ENCODE measurements around the gene STARD3NL.

STARD3NL gene

DNA sequence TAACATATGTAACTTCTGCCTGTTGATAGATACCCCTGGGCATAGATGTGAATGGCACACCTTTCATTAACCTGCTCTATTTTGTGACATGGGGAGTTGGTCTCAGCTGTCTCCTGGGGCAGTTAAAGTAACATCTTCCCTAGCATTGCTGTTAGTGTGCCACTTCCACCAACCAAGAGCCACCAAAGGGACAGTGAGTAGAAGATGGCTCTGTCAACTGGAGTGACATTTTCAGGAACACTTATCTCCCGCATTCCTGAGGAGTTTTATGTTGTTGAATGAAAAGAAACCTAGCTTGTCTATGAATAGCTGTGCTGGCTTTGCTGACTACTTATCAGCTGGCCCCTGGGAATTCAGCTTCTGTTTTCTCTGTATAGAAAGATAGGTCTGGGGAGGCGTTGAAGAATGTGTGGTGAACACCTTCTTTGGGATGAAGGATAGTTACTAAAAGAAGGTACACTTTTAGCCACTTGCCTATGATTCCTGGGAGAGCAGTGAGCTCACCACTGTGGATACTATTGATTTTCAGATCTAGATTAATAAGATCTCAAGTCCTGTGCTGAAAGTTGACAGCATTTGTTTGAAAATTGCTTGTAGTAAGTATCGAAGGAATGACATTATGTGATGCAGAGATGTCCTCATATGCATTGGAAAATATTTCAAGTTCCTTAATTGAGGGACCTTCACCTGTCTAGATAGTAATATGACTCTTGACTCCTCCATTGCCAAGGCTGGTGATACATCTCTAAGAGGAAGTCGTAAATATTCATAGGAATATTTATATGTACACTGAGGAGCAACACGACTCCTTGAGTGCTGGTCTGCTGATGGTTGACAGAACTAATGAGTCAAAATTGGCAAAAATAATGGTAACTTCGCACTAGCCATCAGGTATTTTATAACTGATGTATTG, 7.6 kb downstream of the STARD3NL start:
- no peak for DNase-seq

DNA sequence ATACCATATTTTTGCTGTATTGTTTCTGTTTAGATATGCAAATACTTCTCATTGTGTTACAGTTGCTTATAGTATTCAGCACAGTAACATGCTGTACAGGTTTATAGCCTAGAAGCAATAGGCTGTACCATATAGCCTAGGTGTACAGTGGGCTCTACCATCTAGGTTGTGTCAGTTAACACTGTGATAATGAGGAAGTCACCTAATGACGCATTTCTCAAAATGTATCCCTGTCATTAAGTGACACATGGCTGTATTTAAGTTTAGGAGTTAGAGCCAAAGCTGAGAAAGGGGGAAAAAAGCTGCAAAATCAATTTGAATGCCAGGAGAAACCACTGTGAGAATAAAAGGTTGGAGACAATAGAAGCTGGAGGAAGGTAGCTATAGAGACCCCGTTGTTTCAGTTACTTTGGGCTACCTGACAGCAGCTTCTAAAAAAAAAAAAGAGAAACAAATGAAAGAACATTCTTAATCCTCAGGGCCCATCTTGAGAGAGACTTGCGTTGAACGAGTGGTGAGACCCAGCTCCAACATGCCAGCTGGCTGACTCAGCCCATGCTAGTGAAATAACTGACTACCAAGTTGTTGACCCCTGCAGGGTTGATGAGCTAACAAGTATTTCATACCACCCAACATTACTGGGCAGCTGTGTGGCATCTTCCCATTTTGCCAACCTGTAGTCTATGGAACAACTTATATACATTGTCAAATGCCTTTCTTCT, 8.7 kb downstream of the STARD3NL start:
- no peak for DNase-seq

DNA sequence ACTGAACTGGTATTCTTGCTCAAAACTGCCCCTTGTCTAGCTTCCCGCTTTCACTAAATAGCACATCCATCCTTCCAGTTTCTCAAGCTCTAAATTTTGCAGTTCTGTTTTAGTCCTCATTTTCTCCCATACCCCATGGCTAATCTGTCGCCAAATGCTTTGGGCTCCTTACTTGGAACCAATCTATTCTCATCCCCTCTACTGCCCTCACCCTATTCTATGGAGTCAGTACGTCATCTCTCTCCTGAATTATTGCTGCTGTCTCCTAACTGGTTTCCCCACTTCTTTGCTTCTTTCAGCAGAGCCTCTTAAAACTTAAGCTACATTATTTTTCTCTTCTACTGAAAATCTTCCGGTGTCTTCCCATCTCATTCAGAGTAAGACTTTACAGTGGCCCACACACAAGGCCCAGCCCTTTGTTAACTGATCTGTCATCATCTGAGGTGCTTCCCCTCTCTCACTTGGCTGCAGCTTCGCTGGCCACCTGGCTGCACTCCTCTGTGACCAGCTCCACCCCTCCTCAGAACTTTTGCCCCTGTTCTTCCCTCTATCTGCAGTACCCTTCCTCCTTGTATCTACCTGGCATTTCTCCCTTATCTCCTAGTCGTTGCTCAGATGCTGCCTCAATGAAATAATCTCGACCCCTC, 9.9 kb downstream of the STARD3NL start:
- no peak for DNase-seq

DNA sequence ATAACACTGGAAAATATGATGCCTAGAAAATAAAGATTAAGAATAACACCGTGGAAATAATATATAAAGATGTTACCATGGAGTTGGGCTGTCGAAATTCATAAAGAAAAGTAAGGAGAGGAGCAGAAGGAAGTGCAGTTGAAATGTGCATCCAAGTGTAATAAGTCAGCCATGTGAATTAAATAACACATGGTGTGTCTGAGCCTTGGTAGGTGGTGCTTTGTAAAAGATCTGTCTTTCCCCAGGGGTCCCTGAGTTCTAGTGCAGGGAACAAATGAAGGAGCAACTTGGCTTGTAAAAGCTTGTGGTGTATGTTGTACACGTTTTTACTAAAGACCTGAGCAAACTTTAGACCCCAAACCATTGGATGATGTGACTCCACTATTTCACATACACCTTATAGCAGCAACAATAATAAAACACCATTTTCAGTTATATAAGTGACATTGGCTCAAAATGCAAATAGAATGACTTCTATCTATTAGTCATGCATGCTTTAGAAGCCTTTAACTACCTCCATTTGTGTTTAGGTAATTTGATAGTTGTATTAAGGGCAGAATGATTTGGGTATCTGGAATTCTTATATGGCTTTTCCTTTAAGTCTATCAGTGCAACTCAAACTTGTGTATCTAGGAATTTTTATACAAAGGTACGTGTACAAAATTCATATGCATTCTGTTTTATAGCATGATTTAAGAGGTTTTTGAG, 11.3 kb downstream of the STARD3NL start:
- DNase-seq: no peak

DNA sequence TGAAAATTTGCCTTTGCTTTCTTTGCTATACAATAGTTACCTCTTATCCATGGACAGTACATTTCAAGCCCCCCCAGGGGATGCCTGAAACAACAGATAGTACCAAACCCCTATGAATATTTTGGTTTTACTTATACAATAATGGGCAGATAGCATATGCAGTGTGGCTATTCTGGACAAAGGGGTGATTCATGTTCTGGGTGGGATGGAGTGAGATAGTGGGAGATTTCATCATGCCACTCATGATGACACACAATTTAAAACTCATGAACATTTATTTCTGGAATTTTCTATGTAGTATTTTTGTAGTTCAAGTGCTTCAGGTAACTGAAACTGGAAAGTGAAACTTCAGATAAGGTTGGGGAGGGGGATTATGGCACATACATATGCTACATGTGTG, 12.0 kb downstream of the STARD3NL start:
- no peak for DNase-seq

DNA sequence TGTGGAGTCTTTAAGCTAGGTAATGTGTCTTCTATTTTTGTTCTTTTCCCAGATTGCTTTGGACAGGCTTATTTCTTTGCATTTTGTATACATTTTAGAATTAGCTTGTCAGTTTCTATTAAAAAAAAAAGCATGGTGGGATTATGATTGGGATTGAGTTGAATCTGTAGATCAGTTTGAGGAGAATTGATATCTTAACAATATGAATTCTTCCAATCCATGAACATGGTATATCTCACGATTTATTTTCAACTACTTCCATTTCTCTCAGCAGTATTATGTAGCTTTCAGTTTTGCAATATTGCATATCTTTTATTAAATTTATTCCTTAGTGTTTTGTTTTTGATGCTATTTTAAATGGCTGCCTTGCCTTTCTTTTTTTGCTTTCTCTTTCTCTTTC, 13.7 kb downstream of the STARD3NL start:
- no peak for DNase-seq

DNA sequence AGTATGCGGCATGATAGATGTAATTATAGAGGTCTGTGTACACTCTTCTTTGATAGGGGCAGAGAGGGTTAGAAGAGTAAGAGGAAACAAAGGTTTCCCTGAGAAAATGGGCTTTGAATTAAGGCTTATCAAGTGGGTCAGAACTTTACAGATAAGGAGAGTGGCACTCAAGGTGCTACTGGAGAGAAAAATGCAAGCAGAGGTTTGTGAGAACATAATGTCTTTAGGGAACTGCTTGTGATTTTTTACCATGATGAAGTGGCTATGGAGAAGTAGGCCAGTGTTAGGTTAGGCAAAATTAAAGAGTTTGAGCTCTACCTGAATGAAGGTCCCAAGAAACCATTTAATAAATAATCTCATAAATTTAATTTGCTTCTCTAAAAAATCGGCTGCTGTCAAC, 14.3 kb downstream of the STARD3NL start:
- DNase-seq: no peak

DNA sequence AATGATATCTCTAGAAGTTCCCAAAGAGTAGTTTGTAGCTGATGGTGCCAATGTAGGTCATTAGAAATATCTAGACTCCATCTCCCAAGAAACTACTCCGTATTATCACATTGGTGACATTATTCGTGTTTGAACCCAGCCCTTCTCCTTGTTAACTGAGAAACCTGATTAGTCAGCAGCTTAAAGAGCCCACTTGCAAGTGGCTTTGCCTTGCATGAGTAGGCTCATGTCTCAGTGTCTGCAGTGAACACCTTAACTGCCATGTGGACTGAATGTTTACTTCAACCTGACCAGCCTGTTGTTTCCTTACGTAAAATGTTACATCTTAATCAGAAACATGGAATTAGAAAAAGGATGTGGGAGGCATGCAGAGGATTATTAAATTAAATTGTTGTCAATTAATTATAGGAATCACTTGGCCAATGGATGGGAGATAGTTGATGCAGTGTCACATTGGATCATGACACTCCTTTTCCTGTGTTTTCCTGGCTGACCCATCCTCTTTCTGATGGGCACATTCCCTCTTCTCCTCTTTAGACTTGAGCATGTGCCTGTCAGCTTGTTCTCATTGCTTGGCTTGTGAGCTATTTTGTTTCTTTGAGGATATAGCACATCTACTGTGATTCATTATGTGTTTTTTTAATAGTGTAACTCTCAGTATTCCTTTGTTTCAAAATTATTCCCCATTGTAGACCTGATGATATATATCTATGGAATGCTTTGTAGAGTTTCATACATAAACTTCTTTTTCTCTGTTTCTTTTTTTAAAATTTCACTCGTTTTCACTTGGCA, 18.0 kb downstream of the STARD3NL start:
- DNase-seq: no peak

DNA sequence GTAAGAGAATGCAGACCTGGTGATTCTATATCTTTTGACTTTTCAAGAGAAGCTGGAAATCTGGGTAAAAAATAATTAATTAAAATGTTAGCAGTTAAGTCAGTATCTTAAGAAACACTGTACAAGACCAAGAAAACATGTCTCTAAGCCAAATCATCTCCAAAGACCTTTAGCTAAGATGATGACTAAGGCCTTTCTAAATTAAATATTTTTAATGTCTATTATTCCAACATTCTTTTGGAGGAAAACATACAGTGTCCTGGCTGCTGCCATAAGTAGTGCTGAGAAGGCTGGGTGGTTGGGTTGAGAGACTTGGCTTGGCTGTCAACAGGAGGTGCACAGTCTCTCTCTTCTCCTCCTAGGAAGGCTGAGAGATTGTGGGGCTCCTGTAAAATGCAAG, 20.3 kb downstream of the STARD3NL start:
- DNase-seq: no peak

DNA sequence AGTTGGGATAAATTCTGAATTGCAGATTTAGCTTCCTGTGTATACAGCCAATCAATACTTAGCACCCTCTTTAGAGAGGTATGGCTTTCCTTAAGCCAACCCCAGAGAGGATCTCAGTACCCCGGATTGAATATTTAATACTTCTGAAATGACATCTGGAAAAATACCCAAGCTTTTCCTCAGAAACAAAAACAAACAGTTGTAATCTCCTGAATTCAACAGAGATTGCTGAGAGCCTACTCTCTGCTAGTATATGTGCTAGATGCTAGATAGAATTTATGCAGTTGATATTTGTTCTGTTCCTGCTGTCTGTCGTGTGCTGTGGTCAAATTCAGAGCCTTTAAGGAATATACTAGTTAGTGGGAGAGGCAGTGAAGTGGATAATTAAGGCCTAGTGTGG, 21.1 kb downstream of the STARD3NL start:
- DNase-seq: no peak

DNA sequence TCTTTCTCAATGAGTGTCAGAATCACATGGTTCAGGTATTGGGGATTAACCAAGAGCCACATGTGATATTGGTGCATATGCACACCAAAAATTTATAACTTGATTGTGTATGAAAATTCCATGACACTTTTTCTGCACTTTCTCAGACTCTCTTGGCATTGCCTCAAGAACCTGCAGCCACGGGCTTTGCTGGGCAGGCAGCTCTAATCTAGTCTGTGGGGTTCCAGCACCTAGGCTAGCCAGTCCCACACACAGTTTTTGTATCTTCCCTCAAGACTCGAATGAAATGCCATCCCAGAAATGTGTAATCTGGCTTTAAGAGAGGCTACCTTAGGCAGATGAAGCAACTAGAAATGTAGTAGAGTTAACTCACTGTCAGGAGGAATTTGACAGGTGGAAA, 21.7 kb downstream of the STARD3NL start:
- no peak for DNase-seq

DNA sequence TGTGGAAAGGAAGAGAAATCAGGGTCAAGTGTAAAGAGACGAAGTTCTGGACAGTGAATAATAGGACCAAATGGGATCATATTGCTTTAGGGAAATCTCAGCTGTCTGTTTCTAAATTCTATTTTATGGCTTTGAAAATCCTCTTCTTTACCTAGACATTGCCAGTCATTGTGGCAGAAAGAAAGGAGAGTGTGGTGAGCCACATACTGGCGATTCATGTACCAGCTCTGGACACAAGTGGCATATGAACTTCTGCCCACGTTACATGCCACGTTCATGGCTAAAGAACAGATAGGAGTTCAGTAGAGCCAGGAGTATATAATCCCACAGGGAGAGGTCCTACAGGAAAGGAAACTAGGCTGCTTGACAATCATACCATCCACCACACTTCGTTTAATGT, 28.0 kb downstream of the STARD3NL start:
- no peak for DNase-seq

DNA sequence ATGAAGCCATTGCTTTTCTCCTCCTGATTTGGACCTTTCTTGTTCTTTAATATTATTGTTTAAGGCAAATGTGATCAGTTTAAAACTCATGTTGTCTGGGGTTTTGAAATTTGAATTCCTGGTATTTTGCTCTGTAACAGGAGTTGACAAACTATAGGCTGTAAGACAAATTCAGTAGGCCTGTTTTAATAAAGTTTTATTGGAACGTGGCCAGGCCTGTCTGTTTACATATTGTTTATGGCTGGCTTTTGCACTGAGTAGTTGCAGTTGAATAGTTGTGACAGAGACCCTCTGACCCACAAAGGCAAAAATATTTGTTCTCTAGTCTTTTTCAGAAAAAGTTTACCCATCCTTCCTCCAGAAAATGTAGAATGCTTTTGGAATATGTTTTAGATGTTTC, 29.8 kb downstream of the STARD3NL start:
- DNase-seq: no peak

DNA sequence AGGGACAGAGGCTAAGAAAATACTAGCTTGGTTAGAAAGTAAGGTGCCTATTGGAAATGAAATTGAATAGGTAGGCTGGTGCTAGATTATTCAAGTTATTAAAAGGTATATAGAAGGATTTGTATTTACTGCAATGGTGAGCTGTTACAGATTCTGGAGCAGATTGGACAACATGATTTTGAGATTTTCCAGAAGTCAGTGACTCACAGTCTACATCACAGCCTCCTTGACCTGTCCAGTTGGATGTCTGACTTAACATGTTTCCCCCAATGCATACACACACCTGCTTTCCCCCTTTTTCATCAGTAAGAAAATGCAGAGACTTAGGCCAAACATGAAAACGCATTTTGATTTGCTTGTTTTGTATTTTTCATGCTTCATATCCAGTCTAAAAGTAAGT, 33.4 kb downstream of the STARD3NL start:
- no peak for DNase-seq

DNA sequence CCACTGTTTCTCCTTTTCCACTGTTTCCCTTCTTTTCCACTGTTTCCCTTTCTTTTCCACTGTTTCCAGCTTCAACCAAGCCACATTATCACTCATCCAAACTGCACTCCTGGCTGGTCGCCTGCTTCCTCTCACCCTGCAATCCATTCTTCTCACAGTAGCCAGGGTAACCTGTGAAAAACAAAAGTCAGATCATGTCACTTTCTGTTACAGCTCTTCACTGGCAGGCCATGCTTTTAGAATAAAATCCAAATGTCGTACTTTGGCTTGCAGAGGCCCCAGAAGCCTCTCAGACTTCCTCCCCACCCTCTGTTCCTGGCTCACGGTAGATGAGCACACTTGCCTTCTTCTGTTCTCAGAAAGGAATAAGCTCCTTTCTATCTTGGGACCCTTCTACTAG, 33.9 kb downstream of the STARD3NL start:
- DNase-seq: no peak

DNA sequence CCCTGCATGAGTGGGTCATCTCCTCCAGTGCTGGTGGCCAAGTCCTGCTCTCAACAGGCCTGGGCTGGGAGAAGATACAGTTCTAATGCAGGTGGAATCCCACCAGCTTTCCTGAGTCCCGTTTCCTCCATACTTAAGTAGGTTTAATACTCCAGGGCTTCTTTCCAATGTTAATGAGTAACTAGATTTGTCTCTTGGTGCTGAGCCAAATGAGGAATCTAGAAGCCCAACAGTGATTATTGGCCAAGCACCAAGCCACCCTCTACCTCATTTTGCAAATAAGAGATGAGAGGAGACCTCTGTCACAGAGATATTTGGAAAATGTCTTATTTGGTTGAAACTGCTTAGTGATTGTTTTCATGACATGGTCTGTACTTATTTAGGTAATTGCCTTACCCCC, 37.1 kb downstream of the STARD3NL start:
- no peak for DNase-seq

DNA sequence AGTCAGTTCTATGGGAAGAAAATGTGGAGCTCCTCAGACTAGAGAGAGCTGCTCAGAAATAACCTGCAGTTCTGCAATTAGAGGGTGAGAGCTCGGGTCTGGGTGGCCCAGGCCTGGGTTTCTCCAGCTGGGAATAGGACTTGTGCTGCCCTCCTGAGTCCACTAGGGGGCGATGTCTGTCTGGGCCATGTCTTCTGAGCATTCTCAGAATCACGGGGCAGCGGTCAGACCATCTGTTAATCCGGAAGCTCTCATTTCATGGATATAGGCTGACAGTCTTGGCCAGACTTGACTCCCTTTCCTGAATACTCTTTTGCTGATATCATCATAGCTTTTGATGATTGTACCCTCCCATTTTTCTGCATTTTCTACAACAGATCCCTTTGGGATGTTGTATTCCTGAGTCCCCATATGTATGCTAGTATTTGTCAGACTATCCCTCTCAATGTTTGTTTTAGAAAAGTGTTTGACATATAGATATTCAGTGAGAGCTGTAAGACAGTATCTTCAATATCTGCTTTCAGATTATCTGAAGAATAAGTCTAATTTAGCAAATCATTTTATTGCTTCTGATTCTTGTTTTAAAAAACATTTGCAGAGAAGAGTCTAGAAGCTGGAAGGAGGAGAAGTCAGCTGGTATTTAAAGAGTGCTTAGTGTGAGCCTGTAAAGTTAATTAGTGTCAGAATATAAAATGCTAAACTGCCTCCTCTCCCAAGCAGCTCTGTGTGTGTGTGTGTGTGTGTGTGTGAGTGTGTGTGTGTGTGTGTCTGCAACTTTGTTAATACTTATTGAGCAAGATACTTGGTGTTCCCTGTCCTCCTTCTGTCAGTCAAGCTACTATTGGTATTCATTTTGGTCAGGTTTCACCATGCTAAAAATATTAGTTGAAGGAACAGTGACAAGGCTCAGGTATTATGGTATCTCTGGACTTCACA, 38.0 kb downstream of the STARD3NL start:
- DNase-seq: peak; percentile 68

DNA sequence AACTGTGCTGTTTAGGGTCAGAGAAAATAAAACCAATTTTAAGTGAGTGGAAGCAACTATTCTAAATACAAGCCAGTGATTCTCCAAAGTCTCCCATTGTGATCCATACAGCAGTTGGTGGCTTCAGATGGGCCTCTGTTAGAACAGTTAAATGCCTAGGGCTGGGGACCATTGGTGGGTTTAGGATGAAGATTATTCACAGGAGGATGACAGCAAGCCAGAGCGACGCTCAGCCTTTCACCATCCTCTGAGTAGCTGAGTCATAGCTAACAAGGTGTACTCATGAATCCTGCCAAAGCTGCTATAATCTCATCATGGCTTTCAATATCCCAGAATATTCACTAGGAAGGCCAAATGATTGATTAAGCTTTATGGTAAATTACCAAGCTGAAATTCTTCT, 39.6 kb downstream of the STARD3NL start:
- DNase-seq: no peak

DNA sequence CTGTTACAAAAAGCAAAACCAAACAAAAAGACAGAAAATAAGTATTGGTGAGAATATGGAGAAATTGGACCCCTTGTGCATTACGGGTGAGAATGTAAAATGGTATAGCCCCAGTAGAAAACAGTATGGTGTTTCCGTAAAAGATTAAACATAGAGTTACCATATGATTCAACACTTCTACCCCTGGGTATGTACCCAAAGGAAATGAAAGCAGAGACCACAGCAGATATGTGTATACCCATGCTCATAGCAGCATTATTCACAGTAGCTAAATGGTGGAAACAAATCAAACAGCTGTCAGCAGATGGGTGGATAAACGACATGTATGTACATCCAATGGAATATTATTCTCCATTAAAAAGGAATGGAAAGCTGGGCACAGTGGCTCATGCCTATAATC, 42.4 kb downstream of the STARD3NL start:
- no peak for DNase-seq

DNA sequence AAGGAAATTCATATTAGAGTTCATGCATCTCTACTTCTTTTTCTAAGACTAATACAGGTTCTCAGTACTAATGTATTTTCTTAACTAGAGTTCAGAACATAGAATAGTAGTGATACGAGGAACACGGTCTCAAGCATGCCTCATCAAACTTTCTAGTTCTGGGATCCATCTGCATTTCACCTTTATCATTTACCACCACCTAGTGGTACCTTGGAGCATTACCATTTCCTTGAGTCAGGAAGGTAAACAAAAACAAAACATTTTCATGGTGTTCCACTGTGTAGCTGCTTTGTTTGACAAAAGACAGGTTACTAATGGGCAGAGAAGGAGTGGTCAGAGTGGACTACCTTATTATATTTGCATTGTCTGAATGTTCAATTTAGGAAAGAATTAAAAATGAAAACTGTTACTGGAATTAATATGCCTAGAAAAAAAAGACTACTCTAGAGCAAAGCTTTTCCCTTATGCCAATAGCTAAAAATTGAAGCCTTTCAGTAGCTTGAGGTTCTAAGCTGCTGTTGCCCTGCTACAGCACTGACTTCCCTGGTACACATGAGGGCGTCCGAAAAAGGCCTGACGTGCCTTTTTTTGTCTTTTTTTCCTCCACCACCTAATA, 44.5 kb downstream of the STARD3NL start:
- no peak for DNase-seq

DNA sequence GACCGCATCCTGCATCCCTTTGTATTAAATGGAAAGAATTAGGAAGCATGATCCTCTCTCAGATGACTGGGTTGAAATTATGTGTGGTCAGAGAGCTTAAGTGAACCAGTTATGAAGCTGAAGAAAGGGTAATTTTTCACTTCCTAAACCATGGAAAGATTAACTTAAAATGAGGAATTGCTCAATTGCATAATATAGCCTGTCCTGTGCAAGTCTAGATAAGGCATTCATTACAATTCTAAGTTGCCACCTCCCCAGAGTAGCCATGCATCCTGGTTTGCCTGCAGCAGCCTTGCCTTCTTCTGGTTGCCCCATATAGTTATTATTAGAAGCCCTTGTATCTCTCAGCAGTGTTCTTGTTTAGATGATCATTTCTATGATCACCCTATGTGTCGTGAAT, 45.3 kb downstream of the STARD3NL start:
- DNase-seq: no peak

All from activated CD4-positive, CD25-positive, alpha-beta regulatory T cell treated with anti-CD3 and anti-CD28 coated beads, Interleukin-2, amount 50 U/mL, for 72 hours (primary cell).